GM21515 (cell line): Measurements from ENCODE around the gene RNF225.
A peak's percentile ranks its signal among the peaks of the same experiment; 100 is the strongest.
"Not testable (repeated sequence)": the region's sequence is repeated elsewhere in the genome, so short reads cannot be mapped to it uniquely, and the experiment has no call there.

Experiments
- ATAC-seq: cut with Tn5 transposase; IDR thresholded peaks from one replicate; pipeline ENCODE4 v1.9.1; 2021; ENCODE audit not compliant: unreplicated experiment

The RNF225 gene

DNA sequence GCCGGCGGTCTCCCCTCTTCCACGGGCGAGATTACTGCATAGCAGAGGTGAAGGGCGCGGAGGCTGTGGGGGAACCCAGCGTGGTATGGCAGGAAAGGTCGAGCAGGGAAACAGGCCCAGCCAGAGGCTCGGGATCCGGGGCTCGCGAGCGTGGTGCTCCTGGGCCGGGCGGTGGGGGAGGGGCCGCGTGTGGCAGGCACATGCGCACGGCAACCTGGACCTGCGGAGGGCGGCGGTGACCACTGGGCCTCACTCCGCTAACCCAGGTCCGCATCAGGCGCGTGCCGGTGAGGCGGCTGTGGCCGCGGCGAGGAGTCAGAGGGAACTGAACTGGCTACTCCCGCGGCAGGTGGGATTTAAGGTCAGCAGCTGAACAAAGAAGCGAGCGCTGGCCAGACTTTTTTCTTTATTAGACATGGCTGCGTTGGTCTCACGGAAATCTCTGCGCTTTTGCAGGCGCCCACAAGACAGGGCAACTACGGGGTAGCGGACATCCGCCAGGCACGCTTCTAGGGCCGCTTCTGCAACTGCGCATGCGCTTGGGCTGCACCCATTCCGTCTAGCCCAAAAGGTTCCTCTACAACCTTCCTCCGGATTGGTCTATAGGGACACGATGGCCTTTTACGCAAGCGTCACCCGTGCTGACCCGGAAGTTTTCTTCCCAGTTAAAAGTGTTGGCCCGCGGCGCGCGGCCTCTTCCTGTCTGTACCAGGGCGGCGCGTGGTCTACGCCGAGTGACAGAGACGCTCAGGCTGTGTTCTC lies 8.7 kb upstream of the RNF225 start, which contains the start of gene RPS5:
RPS5 (plus strand) TSS at position 694 of the 762 bp plus-strand sequence. CDS start 869 bp downstream, outside the sequence.
- peak; percentile 76 for ATAC-seq

DNA sequence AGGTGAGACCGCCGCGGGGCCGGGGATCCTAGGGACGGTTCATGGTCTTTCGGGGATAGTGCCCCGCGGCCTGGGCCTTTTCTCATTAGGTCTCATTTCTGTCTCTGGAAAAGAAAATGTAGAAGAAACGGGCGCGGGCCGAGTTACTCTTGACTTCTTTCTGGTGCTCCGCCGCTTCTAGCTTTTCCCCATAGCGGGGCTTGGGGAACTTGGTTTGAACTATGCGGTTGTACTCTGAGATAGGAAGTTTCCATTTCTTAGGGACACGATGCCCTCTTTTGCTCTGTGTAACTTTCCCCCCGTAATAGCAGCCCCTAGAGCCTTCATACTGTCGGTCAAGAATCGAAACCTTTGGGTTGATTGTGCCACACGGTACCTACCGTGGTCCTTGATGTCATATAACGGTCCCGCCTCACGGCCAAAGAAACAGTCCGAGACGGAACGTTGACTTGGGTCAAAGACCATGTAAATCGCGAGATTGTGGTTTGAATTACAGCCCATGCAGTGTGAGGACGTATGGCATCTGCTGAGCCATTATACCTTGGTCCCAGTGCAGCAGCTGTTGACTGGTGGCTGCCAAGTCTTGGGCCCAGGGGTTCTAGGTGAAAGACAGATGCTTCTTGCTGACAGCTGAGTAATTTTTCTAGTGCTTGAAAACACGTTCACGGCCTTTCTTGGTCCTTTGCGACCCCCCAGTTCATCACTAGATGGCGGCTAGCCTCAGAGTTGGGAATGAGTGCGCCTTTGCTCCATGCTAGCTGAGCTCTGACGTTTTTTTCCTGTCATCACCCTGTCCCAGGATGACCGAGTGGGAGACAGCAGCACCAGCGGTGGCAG lies 7.9 kb upstream of the RNF225 start:
- ATAC-seq = no peak

DNA sequence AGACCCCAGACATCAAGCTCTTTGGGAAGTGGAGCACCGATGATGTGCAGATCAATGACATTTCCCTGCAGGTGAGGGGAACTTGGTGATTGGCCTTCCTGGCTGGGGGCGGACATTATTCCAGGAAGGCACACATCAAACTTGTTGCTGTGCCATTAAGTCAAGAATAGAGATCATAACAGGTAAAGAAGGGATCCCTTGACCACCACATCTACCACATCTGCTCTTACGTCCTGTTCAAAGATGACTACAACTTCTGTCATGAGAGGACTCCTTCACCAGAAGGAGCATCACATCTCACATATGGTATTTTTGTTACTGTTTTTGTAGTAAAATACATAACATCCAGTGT lies 7.3 kb upstream of the RNF225 start:
- no peak for ATAC-seq

DNA sequence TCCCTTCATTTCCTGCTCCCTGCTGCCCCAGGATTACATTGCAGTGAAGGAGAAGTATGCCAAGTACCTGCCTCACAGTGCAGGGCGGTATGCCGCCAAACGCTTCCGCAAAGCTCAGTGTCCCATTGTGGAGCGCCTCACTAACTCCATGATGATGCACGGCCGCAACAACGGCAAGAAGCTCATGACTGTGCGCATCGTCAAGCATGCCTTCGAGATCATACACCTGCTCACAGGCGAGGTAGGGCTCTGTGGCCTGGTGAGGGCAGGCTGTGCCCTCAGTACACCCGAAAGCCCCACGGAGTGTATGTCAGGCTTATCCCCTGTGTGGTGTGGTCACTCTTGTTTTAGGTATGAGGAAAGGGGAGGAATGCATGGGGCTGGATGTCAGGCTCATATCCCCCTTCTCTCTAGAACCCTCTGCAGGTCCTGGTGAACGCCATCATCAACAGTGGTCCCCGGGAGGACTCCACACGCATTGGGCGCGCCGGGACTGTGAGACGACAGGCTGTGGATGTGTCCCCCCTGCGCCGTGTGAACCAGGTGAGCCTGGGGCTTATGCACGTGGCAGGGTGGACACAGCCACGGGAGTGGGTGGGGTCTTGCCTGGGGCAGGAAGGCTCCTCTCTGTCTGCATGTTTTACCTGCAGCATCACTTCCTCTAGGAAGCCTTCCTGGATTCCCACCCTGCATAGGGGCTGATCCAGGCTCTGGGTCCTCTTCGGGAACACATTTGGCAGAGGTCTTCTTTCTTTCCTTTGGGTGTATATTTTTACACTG lies 2.3 kb upstream of the RNF225 start:
- ATAC-seq = no peak

DNA sequence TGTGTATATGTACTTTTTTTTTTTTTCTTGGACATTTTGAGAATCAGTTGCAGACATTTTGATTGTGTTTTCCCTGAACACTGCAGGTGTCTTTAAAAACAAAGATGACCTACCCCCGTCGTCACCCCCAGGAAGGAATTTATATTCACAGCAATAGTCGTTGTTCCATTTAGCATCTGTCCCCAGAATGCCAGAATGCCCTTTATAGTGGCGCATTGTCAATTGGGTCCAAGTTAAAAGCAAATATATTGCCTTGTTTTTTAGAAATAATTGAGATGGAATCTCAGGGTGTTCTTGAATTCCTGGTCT lies 1.8 kb upstream of the RNF225 start:
- ATAC-seq = no peak

DNA sequence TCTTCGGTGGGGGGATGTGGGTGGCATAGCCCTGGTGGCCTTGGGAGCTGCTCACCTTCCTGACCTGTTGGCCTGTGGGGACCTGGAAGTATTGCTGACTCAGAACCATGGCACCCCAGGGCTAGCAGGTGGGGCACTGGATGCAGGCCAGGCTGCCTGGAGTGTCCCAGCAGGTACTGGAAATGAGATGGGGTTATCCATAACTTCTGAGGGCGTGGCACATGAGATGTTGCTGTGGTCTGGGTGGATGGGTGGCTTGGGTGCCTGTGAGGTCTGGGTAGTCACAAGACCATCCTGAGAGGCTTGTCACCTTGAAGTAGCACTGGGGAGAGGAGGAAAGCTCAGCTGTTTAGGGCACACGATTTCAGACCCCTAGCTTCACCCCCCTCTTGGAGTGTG lies 636 bp upstream of the RNF225 start:
- ATAC-seq = no peak

DNA sequence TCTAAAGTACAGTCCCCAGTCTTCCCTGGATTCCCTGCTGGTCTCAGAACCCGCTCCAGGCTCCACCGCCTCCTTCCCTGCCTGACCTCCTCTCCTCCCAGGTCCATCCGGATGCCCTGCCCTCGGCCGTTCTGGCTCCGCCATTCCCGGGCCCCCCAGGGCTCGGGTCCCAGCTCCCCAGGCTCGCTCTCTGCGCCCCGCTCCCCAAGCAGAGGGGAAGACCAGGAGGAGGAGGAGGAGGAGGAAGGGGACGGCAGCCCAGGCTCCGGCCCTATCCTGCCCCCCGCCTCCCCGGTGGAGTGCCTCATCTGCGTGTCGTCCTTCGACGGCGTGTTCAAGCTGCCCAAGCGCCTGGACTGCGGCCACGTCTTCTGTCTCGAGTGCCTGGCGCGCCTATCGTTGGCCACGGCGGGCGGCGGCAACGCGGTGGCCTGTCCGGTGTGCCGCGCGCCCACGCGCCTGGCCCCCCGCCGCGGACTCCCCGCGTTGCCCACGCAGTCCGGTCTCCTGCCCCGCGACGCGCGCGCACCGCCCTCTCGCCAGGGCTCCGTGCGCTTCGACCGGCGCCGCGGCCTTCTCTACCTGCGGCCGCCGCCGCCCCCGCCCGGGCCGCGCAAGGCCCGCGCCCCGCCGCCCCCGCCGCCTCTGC lies 647 bp downstream of the RNF225 start:
- ATAC-seq = no peak

DNA sequence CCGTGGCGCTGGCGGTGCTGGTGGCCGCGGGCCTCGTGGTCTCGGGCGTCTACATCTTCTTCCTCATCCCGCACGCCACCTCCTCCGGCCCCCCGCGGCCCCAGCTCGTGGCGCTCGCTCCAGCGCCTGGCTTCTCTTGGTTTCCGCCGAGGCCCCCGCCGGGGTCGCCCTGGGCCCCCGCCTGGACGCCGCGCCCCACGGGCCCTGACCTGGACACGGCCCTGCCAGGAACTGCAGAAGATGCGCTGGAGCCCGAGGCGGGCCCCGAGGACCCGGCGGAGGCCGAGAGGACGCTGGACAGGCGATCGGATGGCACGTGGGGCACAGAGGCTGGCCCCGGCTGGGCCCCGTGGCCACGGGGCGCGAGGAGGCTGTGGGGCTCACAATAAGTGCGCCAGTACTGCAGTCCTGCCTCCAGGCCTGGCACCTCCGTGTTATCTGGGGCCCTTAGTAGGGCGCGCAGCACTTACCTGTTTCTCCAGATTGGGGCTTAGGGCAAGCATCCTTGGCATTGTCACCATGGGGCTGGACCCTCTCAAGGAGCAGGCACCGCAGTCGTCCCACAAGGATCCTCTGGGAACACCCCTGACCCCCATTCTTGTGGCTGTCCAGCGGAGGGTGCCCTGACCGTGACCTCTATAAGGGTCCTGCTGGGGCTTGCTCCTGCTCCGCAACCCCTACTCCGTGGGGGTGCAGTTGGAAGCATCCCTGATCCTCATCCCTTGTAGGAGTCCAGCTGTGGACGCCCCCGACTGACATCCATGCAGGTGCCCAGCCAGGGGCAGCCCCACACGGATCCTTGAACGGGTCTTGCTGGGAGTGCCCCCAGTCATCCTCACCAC lies 1.5 kb downstream of the RNF225 start:
- ATAC-seq = no peak

DNA sequence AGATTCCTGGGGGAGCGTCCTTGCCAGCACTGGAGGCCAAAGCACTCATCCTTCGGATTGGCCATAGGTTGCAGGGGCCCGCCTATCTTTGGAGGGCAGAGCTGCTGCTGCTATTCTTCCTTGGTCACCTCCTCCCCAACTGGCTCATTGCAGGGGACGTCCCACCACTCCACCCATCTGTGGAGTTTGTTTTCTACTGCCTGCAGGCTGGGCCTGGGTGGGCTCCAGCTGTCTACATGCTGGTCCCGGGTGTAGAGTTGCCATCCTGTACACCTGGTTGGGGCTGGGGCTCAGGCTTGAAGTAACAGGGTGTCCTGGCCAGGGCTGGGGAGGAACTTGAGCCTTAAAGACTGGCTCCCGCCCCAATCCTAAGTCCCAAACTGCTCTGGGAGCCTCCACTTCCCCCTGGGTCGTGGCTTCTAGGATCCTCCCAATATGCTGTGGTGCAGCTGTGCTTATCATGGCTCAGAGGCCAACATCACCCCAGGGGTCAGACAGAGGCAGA lies 2.1 kb downstream of the RNF225 start:
- no peak for ATAC-seq

DNA sequence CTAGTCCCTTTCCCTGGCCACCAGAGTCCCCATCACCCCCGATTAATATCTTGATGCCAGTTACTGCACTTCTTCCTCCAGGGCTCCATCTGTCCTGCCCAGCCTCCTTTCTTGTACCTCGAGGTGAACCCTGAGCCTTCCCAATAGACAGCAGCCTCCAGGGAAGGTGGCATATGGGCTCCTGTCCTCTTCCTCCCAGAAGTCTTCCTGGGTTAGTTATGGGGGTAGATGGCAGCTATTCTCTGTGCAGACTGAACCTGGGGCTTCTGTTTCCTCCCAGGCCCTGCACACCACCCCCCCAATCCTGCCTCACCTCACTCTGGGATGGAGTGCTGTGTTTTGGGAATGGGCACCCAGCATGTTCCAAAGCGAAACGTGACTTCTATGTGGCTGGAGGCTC lies 2.6 kb downstream of the RNF225 start:
- ATAC-seq = no peak

DNA sequence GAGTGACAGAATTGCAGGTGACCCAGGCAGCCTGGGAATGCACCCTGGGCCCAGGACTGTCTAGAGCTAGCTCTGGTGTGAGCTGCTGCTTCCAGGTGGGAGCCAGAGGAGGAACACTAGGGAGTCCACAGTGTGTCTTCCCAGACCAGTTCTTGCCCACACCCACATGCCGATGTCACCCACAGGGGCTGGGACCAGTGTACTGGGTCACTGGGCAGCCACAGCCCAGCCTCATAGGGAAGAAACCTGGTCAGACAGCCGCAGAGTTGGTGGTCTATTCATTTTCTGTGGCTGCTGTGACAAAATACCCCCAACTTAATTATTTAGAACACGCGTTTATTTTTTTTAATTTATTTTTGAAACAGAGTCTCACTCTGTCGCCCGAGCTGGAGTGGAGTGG lies 3.1 kb downstream of the RNF225 start:
- no peak for ATAC-seq

DNA sequence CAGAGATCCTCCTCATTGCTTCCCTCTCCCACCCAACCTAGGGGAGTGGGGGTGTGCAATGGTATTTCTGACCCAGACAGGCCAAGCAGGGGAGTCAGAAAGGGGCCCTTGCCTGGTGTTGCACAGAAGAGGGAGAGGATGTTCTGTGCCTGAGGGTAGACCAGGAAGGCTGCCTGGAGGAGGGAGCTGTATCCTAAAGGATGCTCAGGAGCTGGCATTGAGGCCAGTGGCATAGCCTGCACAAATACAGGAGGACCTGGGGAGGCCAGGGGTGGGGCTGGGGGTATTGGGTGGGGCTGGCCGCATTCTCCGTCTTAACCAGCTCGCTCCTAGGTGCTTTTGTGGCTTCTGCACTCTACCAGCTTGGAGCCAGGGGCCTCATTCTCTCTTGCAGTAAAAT lies 4.4 kb downstream of the RNF225 start:
- no peak for ATAC-seq

DNA sequence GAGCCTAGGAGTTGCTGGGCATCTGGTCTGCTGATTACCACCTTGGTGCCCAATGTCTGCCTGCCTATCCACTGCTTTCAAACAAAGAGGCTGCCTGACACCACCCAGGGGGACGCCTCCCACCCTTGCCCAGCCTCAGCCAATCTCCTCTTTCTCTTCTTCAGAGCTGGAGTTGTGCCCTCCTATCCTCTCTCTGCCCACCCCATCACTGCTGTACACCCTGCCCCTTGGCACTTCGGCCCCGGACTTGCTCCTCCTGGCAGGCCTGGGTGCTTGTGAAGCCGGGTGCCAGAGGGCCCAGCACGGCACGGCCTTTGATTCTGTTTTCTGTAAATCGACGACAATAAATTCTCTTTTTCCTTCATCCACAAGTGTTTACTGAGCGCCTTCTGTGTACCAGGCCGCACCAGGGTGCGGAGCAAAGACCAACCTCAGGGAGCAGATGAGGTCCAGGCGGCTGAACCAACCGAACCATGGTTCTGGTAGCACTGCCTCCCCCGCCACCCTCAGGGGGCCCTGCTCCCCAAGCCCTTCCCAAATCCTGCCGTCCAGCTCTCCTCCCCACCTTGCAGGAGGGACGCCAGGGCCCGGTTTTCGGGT lies 5.0 kb downstream of the RNF225 start:
- no peak for ATAC-seq

DNA sequence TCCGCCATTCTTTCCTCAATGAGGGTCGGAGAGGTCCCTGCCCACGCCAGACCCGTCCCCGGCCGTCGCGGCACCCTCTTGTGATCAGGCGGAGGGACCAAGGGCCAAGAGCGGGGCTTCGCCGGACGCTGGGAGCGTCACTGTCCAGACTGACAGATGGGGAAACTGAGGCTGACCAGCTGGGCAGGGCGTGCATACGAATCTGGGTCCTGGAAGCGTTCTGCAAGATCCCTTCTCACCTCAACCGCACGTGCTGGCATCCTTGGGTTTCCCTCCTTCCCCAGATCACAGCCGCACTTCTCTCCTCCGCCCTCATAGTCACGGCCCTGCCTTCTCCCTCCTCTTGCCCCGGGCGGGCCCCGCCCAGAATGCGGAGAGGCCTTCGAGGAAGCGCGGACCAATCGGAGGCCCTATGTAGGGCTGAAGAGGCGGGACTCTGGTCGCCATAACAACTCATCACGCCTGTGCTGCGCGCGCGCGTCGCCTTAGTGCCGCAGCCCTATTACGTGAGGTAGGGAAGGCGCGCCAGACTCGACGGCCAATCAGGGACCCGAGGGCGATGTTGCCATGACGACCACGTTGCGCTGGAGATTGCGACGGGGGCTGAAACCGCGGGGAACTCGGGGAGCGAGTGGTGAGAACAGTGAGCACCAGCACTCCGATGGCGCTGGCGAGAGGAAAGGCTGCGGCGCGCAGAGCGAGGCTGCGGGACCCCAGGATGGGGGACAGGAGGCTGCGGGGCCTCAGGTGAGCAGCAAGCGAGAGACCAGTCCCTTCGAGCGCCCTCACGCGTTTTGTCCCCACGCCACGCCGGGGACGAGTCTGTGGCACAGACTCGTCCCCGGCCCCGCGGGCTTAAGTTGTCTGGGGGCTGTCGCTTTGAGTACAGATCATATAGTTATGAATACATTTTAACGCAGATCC lies 5.7 kb downstream of the RNF225 start:
- peak; percentile 96 for ATAC-seq

DNA sequence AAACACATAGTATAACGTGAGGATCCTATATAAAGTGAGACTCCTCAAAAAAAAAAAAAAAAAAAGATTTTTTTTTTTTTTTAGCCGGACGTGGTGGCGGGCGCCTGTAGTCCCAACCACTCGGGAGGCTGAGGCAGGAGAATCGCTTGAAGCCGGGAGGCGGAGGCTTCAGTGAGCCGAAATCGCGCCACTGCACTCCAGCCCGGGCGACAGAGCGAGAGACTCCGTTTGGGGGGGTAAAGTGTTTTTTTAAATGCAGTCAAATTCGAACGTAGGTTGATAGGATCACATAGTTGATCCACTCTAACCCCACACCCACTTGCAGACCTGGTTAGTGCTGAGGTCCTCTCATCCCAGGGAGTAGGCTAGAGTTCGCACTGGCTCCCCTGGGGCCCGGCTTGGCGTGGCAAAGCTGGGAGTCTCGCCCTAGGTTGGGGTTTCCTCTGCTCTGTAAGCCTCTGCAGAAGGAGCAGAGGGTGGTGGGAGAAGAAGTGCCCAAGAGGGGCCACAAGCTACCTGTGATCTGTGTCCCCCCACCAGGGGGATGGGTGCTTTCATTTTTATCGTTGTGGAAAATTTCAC lies 6.5 kb downstream of the RNF225 start:
- ATAC-seq = no peak

DNA sequence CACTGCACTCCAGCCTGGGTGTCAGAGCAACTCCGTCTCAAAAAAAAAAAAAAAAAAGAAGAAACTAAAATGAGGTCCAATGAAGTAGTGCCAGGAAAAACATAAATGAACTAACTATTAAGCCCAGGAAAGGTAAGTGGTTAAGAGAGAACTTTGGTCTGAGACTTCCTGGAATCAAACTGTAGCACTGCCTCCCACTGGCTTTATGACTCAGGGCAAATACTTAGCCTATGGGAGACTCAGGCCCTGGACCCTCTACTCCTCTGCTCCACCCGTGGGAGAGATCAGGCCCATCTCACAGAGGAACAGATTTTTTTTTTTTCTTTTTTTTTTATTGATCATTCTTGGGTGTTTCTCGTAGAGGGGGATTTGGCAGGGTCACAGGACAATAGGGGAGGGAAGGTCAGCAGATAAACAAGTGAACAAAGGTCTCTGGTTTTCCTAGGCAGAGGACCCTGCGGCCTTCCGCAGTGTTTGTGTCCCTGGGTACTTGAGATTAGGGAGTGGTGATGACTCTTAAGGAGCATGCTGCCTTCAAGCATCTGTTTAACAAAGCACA lies 8.5 kb downstream of the RNF225 start:
- not testable (repeated sequence) for ATAC-seq

DNA sequence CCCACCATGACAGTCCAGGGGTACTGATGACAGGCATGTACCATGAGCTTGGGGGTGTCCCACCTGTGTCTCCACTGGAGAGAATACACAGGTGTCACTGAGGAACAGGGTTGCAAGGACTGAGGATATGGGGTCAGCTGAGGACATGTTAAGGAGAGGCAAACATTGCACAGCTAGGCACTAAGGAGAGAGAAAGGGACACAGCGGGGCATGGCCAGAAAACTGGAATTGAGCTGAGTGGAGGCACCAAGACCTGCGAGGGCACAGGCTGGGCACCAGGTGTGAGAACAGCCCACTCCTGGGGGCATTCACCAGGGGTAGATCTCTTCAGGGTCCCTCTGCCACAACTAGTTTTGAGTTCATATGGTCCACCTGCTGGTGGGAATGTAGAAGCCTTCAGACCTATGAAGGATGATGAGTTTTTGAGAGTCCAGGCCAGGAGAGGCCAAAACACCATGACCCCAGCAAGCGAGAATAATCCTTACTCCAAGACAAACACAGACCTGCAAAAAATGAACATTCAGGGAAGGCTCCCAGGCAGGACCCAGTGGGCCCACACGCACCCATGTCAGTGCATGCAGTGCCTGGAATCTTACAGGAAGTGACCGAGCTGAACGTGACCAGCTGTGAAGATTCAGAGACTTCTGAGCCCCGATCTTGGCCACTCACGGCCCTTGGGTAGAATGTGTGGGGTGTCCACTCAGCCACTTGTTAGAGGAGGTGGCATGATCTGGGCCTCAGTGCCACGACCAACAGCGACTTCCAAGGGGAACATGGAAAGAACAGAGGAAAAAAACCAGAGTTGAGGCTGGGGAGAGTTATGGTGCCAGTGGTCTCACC lies 11.6 kb downstream of the RNF225 start:
- ATAC-seq = no peak
